Measurements from ENCODE around the gene TMEM139. TPM values are rescaled to one million over a fixed set of nuclear protein-coding genes. Genes with fewer than 3 reads are reported as not detected.
"Not testable (repeated sequence)": the region's sequence is repeated elsewhere in the genome, so short reads cannot be mapped to it uniquely, and the experiment has no call there.

TMEM139 gene
- polyA plus RNA-seq, 3 donors: 0.56 to 9.8 (median 1.7) TPM

- no peak overlapping the region for H3K27ac ChIP-seq (ENCODE audit: low read depth, low read length)
- WGBS, 3 donors: 95 to 98% (median 98%) methylated on average over 11 of the region's 11 CpGs
These were observed 1.2 kb downstream of the TMEM139 start for GRCh38 chr7:143285806-143286521.

GRCh38 chr7:143286522-143286890 lies 1.7 kb downstream of the TMEM139 start:
- WGBS, 3 donors: 84 to 96% (median 91%) methylated on average over 6 of the region's 6 CpGs
- H3K27ac ChIP-seq (ENCODE audit: low read depth, low read length): no peak overlapping the region

GRCh38 chr7:143287339-143287934 lies 2.7 kb downstream of the TMEM139 start:
- WGBS, 3 donors: 67 to 80% (median 70%) methylated on average over 17 of the region's 17 CpGs
- H3K27ac ChIP-seq (ENCODE audit: low read depth, low read length): no peak overlapping the region

- WGBS, 3 donors: 2 to 3% (median 3%) methylated on average over 75 to 84 of the region's 84 CpGs
- no peak within 1 kb of the TSS for H3K27ac ChIP-seq (ENCODE audit: low read depth, low read length)
These were observed 3.4 kb downstream of the TMEM139 start, which contains the start of gene CASP2 for GRCh38 chr7:143287935-143288826. Gene CASP2 (plus strand): TSS chr7:143288351. CDS start chr7:143288456, 105 bp downstream.

GRCh38 chr7:143288836-143289235 lies 4.1 kb downstream of the TMEM139 start:
- WGBS, 3 donors: 1 to 2% (median 2%) methylated on average over 11 of the region's 11 CpGs

GRCh38 chr7:143289421-143289820 lies 4.7 kb downstream of the TMEM139 start:
- H3K27ac ChIP-seq (ENCODE audit: low read depth, low read length): no peak overlapping the region
- 18 to 39% (median 27%) methylated on average over 6 of the region's 6 CpGs for WGBS, 3 donors

More at GRCh38 chr7:143288836-143289235, 4.1 kb downstream of the TMEM139 start:
- no peak overlapping the region for H3K27ac ChIP-seq (ENCODE audit: low read depth, low read length)

- WGBS, 3 donors: 55 to 69% (median 56%) methylated on average over 4 of the region's 4 CpGs
- not testable (repeated sequence) for H3K27ac ChIP-seq (ENCODE audit: low read depth, low read length)
These were observed 5.1 kb downstream of the TMEM139 start for GRCh38 chr7:143289888-143290287.

GRCh38 chr7:143290293-143290692 lies 5.5 kb downstream of the TMEM139 start:
- H3K27ac ChIP-seq (ENCODE audit: low read depth, low read length): no peak overlapping the region
- 70 to 86% (median 78%) methylated on average over 4 of the region's 4 CpGs for WGBS, 3 donors

- H3K27ac ChIP-seq (ENCODE audit: low read depth, low read length): no peak overlapping the region
- WGBS, 3 donors: 93 to 94% (median 93%) methylated on average over 5 of the region's 5 CpGs
These were observed 8.1 kb downstream of the TMEM139 start for GRCh38 chr7:143292876-143293275.

GRCh38 chr7:143295870-143296269 lies 11.1 kb downstream of the TMEM139 start:
- H3K27ac ChIP-seq (ENCODE audit: low read depth, low read length): no peak overlapping the region

- H3K27ac ChIP-seq (ENCODE audit: low read depth, low read length): no peak overlapping the region
- 27 to 62% (median 35%) methylated on average over 2 of the region's 2 CpGs for WGBS, 3 donors
These were observed 11.9 kb downstream of the TMEM139 start for GRCh38 chr7:143296686-143297085.

- no peak overlapping the region for H3K27ac ChIP-seq (ENCODE audit: low read depth, low read length)
- WGBS, 3 donors: 83 to 90% (median 90%) methylated on average over 2 of the region's 2 CpGs
These were observed 14.6 kb downstream of the TMEM139 start for GRCh38 chr7:143299346-143299745.

GRCh38 chr7:143299840-143300239 lies 15.1 kb downstream of the TMEM139 start:
- H3K27ac ChIP-seq (ENCODE audit: low read depth, low read length): no peak overlapping the region
- WGBS, 3 donors: 48 to 70% (median 70%) methylated on average over 8 of the region's 8 CpGs

GRCh38 chr7:143300959-143301935 lies 16.5 kb downstream of the TMEM139 start:
- no peak overlapping the region for H3K27ac ChIP-seq (ENCODE audit: low read depth, low read length)
- 54 to 74% (median 58%) methylated on average over 8 of the region's 8 CpGs for whole genome bisulfite sequencing, 3 donors

- 95 to 97% (median 95%) methylated on average over 10 of the region's 10 CpGs for whole genome bisulfite sequencing, 3 donors
- H3K27ac ChIP-seq (ENCODE audit: low read depth, low read length): no peak overlapping the region
These were observed 19.0 kb downstream of the TMEM139 start for GRCh38 chr7:143303733-143304132.

- 86 to 90% (median 88%) methylated on average over 6 of the region's 6 CpGs for WGBS, 3 donors
- H3K27ac ChIP-seq (ENCODE audit: low read depth, low read length): no peak overlapping the region
These were observed 20.2 kb downstream of the TMEM139 start for GRCh38 chr7:143304938-143305337.

GRCh38 chr7:143305423-143306070 lies 20.8 kb downstream of the TMEM139 start:
- WGBS, 3 donors: 33 to 67% (median 61%) methylated on average over 10 of the region's 10 CpGs
- H3K27ac ChIP-seq (ENCODE audit: low read depth, low read length): no peak overlapping the region

Measured in adipose tissue (tissue), 3 donors.